Measurements from ENCODE around the gene SDCBP2.

Gene SDCBP2

GRCh38 chr20:1331801-1332453 lies 3.0 kb upstream of the SDCBP2 start (continued):
- TF ChIP-seq, protein P1, sequence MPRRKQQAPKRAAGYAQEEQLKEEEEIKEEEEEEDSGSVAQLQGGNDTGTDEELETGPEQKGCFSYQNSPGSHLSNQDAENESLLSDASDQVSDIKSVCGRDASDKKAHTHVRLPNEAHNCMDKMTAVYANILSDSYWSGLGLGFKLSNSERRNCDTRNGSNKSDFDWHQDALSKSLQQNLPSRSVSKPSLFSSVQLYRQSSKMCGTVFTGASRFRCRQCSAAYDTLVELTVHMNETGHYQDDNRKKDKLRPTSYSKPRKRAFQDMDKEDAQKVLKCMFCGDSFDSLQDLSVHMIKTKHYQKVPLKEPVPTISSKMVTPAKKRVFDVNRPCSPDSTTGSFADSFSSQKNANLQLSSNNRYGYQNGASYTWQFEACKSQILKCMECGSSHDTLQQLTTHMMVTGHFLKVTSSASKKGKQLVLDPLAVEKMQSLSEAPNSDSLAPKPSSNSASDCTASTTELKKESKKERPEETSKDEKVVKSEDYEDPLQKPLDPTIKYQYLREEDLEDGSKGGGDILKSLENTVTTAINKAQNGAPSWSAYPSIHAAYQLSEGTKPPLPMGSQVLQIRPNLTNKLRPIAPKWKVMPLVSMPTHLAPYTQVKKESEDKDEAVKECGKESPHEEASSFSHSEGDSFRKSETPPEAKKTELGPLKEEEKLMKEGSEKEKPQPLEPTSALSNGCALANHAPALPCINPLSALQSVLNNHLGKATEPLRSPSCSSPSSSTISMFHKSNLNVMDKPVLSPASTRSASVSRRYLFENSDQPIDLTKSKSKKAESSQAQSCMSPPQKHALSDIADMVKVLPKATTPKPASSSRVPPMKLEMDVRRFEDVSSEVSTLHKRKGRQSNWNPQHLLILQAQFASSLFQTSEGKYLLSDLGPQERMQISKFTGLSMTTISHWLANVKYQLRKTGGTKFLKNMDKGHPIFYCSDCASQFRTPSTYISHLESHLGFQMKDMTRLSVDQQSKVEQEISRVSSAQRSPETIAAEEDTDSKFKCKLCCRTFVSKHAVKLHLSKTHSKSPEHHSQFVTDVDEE (CRISPR knock-in tag; IDR thresholded peaks at IDR 0.05): no peak
- TF ChIP-seq RARB (CRISPR knock-in tag; IDR thresholded peaks at IDR 0.05) (no peak), ZNF565 (CRISPR knock-in tag; conservative IDR thresholded peaks at IDR 0.05; ENCODE audit: low read depth) (no peak), PATZ1 (CRISPR knock-in tag; IDR thresholded peaks at IDR 0.05; ENCODE audit: borderline replicate concordance) (no peak), TOX (CRISPR knock-in tag; IDR thresholded peaks at IDR 0.05; ENCODE audit: borderline replicate concordance) (no peak), SNAI2 (CRISPR knock-in tag; IDR thresholded peaks at IDR 0.05) (no peak), ISL1 (CRISPR knock-in tag; IDR thresholded peaks at IDR 0.05) (no peak), ZC3H10 (CRISPR knock-in tag; IDR thresholded peaks at IDR 0.05) (no peak)

DNA sequence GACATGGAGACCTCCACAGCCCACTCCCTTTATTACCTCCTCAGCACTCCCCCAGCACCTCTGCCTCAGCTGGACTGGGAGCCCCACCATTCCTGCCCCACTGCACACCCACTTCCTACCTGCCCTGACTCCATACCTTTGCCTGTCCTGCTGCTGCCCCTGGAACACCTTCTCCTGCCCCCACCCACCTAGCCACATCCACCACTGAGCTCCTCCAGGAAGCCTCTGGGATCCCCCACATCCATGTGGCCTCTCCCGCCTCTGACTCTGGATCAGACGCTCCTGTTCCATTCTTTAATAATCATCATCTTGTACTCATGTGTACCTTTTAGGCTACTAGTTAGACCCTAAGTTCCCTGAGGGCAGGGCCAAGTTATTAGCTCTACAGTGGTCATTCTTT lies 2.2 kb upstream of the SDCBP2 start:
- TF ChIP-seq ESRRG (CRISPR knock-in tag; IDR thresholded peaks at IDR 0.05) (no peak), ZNF565 (CRISPR knock-in tag; conservative IDR thresholded peaks at IDR 0.05; ENCODE audit: low read depth) (no peak), CSDC2 (CRISPR knock-in tag; IDR thresholded peaks at IDR 0.05) (no peak), TCF4 (CRISPR knock-in tag; IDR thresholded peaks at IDR 0.05; ENCODE audit: borderline replicate concordance) (no peak), ZFP3 (CRISPR knock-in tag; IDR thresholded peaks at IDR 0.05) (no peak), SNAI2 (CRISPR knock-in tag; IDR thresholded peaks at IDR 0.05) (no peak), ISL1 (CRISPR knock-in tag; IDR thresholded peaks at IDR 0.05) (no peak), BACH2 (CRISPR knock-in tag; IDR thresholded peaks at IDR 0.05; ENCODE audit: borderline replicate concordance) (no peak), ZC3H10 (CRISPR knock-in tag; IDR thresholded peaks at IDR 0.05) (no peak), TOX (CRISPR knock-in tag; IDR thresholded peaks at IDR 0.05; ENCODE audit: borderline replicate concordance) (no peak), PPARA (CRISPR knock-in tag; IDR thresholded peaks at IDR 0.05; ENCODE audit: borderline replicate concordance) (no peak), ZNF70 (CRISPR knock-in tag; IDR thresholded peaks at IDR 0.05) (no peak), ARNTL (CRISPR knock-in tag; IDR thresholded peaks at IDR 0.05; ENCODE audit: borderline replicate concordance, low read depth) (no peak), ZFP30 (CRISPR knock-in tag; IDR thresholded peaks at IDR 0.05) (no peak), RARB (CRISPR knock-in tag; IDR thresholded peaks at IDR 0.05) (no peak), POU6F1 (CRISPR knock-in tag; IDR thresholded peaks at IDR 0.05; ENCODE audit: borderline replicate concordance, low read depth) (no peak)
- TF ChIP-seq, protein P1 (CRISPR knock-in tag; IDR thresholded peaks at IDR 0.05): no peak
- TF ChIP-seq, protein P2, sequence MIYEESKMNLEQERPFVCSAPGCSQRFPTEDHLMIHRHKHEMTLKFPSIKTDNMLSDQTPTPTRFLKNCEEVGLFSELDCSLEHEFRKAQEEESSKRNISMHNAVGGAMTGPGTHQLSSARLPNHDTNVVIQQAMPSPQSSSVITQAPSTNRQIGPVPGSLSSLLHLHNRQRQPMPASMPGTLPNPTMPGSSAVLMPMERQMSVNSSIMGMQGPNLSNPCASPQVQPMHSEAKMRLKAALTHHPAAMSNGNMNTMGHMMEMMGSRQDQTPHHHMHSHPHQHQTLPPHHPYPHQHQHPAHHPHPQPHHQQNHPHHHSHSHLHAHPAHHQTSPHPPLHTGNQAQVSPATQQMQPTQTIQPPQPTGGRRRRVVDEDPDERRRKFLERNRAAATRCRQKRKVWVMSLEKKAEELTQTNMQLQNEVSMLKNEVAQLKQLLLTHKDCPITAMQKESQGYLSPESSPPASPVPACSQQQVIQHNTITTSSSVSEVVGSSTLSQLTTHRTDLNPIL (CRISPR knock-in tag; IDR thresholded peaks at IDR 0.05; ENCODE audit: low read depth): no peak
- TF ChIP-seq, protein P3, sequence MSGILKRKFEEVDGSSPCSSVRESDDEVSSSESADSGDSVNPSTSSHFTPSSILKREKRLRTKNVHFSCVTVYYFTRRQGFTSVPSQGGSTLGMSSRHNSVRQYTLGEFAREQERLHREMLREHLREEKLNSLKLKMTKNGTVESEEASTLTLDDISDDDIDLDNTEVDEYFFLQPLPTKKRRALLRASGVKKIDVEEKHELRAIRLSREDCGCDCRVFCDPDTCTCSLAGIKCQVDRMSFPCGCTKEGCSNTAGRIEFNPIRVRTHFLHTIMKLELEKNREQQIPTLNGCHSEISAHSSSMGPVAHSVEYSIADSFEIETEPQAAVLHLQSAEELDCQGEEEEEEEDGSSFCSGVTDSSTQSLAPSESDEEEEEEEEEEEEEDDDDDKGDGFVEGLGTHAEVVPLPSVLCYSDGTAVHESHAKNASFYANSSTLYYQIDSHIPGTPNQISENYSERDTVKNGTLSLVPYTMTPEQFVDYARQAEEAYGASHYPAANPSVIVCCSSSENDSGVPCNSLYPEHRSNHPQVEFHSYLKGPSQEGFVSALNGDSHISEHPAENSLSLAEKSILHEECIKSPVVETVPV (CRISPR knock-in tag; IDR thresholded peaks at IDR 0.05): no peak
- ATAC-seq: no peak
